Parathyroid adenoma (tissue), 2 donors: ENCODE measurements around the gene ABHD13.
A peak's percentile ranks its signal among the peaks of the same experiment; 100 is the strongest.
"Not testable (repeated sequence)": the region's sequence is repeated elsewhere in the genome, so short reads cannot be mapped to it uniquely, and the experiment has no call there.

ENCODE experiments used
- H2AFZ ChIP-seq: fragments of 300-600 bp; sonication (generic); one replicate; pipeline ENCODE4 v1.7.0; 2017; ENCODE audit warnings: antibody characterized with exemption, mild to moderate bottlenecking
- H3K27ac ChIP-seq: fragments of 300-600 bp; sonication (generic); one replicate; pipeline ENCODE4 v1.7.0; 2017
- H3K27me3 ChIP-seq: fragments of 300-600 bp; sonication (generic); one replicate; pipeline ENCODE4 v1.7.0; 2017; ENCODE audit warnings: low read length; ENCODE audit not compliant: control insufficient read depth, insufficient read depth
- H3K36me3 ChIP-seq: fragments of 300-600 bp; sonication (generic); one replicate; pipeline ENCODE4 v1.7.0; 2017; ENCODE audit warnings: low read length; ENCODE audit not compliant: control insufficient read depth, insufficient read depth
- H3K4me1 ChIP-seq: fragments of 300-600 bp; sonication (generic); one replicate; pipeline ENCODE4 v1.7.0; 2017; ENCODE audit warnings: control low read depth
- H3K4me2 ChIP-seq: fragments of 300-600 bp; sonication (generic); one replicate; pipeline ENCODE4 v1.7.0; 2017; ENCODE audit warnings: low read length
- H3K4me3 ChIP-seq: fragments of 300-600 bp; sonication (generic); one replicate; pipeline ENCODE4 v1.7.0; 2017; ENCODE audit warnings: low read depth, low read length
- H3K79me2 ChIP-seq: fragments of 300-600 bp; sonication (generic); one replicate; pipeline ENCODE4 v1.7.0; 2017; ENCODE audit warnings: control low read depth
- H3K9ac ChIP-seq: fragments of 300-600 bp; sonication (generic); one replicate; pipeline ENCODE4 v1.7.0; 2017; ENCODE audit warnings: mild to moderate bottlenecking
- H3K9me3 ChIP-seq: fragments of 300-600 bp; sonication (generic); one replicate; pipeline ENCODE4 v1.7.0; 2017; ENCODE audit warnings: low read length; ENCODE audit not compliant: control insufficient read depth
- TF ChIP-seq, protein P1 (sequence below): fragments of 300-600 bp; sonication (generic); IDR thresholded peaks from one replicate; pipeline ENCODE4 v1.7.0; 2017; ENCODE audit warnings: antibody characterized with exemption, mild to moderate bottlenecking
- donor health status: primary hyperparathyroidism.

Gene ABHD13

GRCh38 chr13:108212886-108213285, 5.3 kb upstream of the ABHD13 start:
- H2AFZ ChIP-seq = no peak overlapping the region
- H3K79me2 ChIP-seq = peaks cover 4% of the 10 kb centered on the region
- H3K27ac ChIP-seq = no peak overlapping the region
- H3K36me3 ChIP-seq = no peaks in the 10 kb centered on the region
- TF ChIP-seq, protein P1, sequence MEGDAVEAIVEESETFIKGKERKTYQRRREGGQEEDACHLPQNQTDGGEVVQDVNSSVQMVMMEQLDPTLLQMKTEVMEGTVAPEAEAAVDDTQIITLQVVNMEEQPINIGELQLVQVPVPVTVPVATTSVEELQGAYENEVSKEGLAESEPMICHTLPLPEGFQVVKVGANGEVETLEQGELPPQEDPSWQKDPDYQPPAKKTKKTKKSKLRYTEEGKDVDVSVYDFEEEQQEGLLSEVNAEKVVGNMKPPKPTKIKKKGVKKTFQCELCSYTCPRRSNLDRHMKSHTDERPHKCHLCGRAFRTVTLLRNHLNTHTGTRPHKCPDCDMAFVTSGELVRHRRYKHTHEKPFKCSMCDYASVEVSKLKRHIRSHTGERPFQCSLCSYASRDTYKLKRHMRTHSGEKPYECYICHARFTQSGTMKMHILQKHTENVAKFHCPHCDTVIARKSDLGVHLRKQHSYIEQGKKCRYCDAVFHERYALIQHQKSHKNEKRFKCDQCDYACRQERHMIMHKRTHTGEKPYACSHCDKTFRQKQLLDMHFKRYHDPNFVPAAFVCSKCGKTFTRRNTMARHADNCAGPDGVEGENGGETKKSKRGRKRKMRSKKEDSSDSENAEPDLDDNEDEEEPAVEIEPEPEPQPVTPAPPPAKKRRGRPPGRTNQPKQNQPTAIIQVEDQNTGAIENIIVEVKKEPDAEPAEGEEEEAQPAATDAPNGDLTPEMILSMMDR = no peak
- no peaks in the 10 kb centered on the region for H3K4me1 ChIP-seq
- H3K27me3 ChIP-seq = no peaks in the 10 kb centered on the region
- peaks cover 3% of the 10 kb centered on the region for H3K9me3 ChIP-seq
- no peak overlapping the region for H3K4me3 ChIP-seq
- H3K9ac ChIP-seq = no peak overlapping the region
- H3K4me2 ChIP-seq = no peak overlapping the region

GRCh38 chr13:108213946-108214345, 4.2 kb upstream of the ABHD13 start:
- Histone ChIP-seq H3K79me2 (peaks cover 6% of the 10 kb centered on the region), H3K27me3 (no peaks in the 10 kb centered on the region), H3K4me3 (no peak overlapping the region), H2AFZ (peak overlapping the region; percentile 69), H3K4me1 (no peaks in the 10 kb centered on the region), H3K36me3 (no peaks in the 10 kb centered on the region), H3K4me2 (no peak overlapping the region), H3K9me3 (peaks cover 3% of the 10 kb centered on the region), H3K27ac (peak overlapping the region; percentile 64), H3K9ac (no peak overlapping the region)
- TF ChIP-seq, protein P1 = no peak

DNA sequence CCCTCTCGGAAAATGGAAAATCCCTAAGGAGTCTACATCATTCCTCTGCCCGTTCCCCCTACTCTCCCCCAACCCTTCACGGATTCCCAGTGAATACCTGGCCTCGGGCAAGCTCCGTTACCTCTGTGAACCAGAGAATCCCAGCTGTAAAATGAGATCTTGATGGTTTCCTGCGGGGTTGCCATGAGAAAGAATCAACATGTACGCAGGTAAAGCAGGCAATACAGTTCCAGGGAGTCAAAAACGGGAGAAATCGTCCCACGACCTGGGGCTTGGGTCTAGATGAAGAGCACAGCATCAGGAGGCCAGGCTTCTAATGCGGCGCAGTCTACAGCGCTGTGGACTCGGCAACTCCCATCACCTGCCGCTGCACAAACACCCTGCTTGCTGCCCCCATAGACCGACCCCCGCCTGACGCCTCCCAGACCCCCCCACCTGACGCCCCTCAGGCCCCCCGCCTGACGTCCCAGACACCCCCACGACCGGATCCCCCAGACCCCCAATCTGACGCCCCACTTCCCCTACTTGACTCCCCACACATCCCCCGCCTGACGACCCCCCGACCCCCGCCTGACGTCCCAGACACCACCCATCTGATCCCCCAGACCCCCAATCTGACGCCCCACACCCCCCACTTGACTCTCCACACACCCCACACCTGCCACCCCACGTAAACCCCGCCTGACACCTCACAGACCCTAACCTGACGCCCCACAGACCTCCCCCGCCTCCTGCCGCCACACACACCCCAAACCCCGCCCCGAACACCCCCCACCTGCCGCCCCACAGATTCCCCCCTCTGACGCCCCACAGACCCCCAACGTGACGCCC, 3.5 kb upstream of the ABHD13 start:
- Histone ChIP-seq H3K27me3 (no peaks in the 10 kb centered on the region), H3K4me1 (peaks cover 3% of the 10 kb centered on the region), H2AFZ (peak overlapping the region; percentile 69), H3K36me3 (no peaks in the 10 kb centered on the region), H3K4me2 (peak overlapping the region; percentile 12), H3K27ac (peak overlapping the region; percentile 64), H3K4me3 (no peak overlapping the region), H3K9ac (no peak overlapping the region), H3K79me2 (peaks cover 6% of the 10 kb centered on the region), H3K9me3 (peaks cover 3% of the 10 kb centered on the region)
- TF ChIP-seq, protein P1 = no peak

DNA sequence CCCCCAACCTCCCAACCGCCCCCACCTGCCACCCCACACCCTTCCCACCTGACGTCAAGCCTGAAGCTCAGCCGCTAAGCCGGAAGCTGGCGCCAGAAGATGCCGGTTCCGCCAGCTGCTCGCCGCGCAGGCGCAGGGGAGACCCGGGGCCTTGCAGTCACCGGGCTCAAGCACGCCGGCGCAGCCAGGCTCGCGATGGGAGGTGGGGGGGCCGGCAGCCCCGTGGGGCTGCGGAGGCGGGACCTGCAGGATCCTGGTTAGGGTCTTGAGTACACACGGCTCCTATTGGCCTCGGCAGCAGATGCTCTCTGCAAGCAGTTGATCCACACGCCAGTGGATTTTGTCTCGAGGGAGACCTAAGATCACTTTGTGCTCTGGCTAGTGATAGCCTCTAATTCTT, 2.8 kb upstream of the ABHD13 start, which contains the start of gene LIG4:
Gene LIG4 (minus strand): TSS at position 101 of the 400 bp plus-strand sequence. CDS start 4,268 bp downstream, outside the sequence.
- H3K79me2 ChIP-seq = peaks cover 6% of the 10 kb centered on the region
- peaks cover 3% of the 10 kb centered on the region for H3K4me1 ChIP-seq
- TF ChIP-seq, protein P1 = no peak
- peak within 1 kb of the TSS; percentile 56 for H3K4me3 ChIP-seq
- no peaks in the 10 kb centered on the region for H3K36me3 ChIP-seq
- H3K27ac ChIP-seq = peak within 1 kb of the TSS; percentile 64
- peak within 1 kb of the TSS; percentile 72 for H3K4me2 ChIP-seq
- peaks cover under 1% of the 10 kb centered on the region for H3K9me3 ChIP-seq
- H3K27me3 ChIP-seq = no peaks in the 10 kb centered on the region
- H3K9ac ChIP-seq = no peak within 1 kb of the TSS
- peak within 1 kb of the TSS; percentile 74 for H2AFZ ChIP-seq

DNA sequence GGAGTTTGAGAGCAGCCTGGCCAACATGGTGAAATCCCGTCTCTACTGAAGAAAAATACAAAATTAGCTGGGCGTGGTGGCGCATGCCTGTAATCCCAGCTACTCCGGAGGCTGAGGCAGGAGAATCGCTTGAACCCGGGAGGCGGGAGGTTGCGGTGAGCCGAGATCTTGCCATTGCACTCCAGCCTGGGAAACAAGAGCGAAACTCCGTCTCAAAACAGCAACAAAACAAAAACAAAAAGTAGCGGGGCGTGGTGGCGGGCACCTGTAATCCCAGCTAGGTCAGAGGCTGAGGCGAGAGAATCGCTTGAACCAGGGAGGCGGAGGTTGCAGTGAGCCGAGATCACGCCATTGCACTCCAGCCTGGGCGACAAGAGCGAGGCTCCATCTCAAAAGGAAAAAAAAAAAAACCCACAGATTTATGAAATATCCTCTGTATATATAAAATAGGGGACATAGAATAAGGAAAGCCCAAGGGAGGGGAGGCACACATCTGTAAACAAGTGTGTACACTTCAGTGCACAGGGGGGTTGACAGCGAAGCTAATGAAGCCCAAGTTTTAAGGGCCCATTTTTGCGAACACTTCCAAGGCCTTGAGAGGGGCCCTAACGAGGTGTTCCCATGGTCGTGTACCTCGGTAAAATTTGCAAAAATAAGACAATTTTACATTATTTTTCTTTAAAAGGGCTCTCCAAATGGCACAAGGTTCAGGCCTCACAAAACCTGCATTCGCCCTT, 717 bp upstream of the ABHD13 start:
- not testable (repeated sequence) for H3K79me2 ChIP-seq, H3K9ac ChIP-seq, H3K27me3 ChIP-seq, H3K4me1 ChIP-seq, H3K36me3 ChIP-seq, H3K9me3 ChIP-seq
- peak overlapping the region; percentile 71 for H3K4me2 ChIP-seq
- peak overlapping the region; percentile 78 for H3K27ac ChIP-seq
- peak overlapping the region; percentile 97 for H3K4me3 ChIP-seq
- H2AFZ ChIP-seq = peak overlapping the region; percentile 96
